KOPT-K1 (cell line): ENCODE results near the gene MIDN.
"Not testable (repeated sequence)": the region's sequence is repeated elsewhere in the genome, so short reads cannot be mapped to it uniquely, and the experiment has no call there.

Experiments
- H3K27ac ChIP-seq: fragments of 200-600 bp; sonication (generic); 2 replicates; pipeline ENCODE4 v1.5.1; 2016; ENCODE audit warnings: antibody characterized with exemption, mild to moderate bottlenecking, low read depth, low read length; ENCODE audit not compliant: poor library complexity, severe bottlenecking
- H3K36me3 ChIP-seq: fragments of 200-600 bp; sonication (generic); 2 replicates; pipeline ENCODE4 v1.5.1; 2017; ENCODE audit warnings: antibody characterized with exemption, mild to moderate bottlenecking, low read length, moderate library complexity; ENCODE audit not compliant: insufficient read depth
- H3K9me3 ChIP-seq: fragments of 200-600 bp; sonication (generic); 2 replicates; pipeline ENCODE4 v1.5.1; 2017; ENCODE audit warnings: antibody characterized with exemption, low read length, mild to moderate bottlenecking; ENCODE audit not compliant: insufficient read depth, poor library complexity, severe bottlenecking

The MIDN gene

DNA sequence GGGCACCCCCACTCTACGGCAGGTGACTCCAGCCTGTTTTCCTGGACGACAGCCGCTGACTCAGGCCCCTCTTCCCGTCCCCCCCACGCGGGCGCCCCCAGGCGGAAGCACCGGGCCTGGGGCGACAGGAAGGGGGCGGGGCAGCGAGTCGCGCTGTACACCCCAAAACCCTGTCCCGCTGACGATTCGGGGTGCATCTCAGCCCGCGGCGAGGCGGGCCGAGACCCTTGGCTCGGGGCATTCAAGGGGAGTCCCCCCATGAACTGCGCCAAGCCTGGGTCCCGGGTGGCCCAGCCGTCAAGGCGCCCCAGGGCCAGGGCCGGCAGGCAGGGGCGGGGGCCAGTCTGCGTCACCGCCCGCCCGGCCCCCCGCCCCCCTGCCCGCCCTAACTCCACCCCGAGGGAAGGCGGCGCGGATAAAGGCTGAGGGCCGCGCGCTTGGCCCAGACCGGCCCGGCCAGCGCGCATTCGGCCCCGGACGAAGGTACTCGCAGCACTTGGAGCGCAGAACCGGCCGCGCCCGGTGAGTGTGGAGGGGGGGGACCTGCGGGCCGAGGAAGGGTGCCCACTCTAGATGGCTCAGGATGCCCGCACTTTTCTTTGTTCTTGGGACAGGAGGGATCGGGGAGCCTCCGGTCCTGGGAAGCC, at the start of gene MIDN:
TSS of gene MIDN (plus strand) at position 445 of the 647 bp plus-strand sequence. CDS start 1,714 bp downstream, outside the sequence.
- H3K9me3 ChIP-seq, result no peaks in the 10 kb centered on the region
- peak within 1 kb of the TSS; percentile 76 for H3K27ac ChIP-seq
- 0 out of 2 replicates have a peak, but pooled peaks cover 10% of the 10 kb centered on the region for H3K36me3 ChIP-seq

DNA sequence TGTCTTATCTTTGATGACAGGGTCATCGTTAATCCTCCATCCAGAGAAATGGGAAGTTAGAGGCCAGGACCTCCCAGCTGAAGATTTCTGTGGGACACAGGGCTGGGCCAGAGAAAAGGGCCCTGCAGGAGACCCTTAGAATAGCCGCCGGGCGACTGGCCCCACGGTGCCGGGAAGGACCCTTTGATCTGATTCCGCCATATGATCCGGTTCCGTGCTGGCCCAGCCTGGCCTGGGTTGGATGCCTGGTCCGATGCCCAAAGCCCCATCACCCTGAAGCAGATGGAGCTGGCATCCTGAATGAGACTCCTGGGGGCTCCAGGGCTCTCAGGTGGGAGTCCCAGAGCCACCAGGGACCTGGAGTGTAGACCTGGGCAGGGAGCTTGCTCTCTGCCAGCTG, 48.9 kb upstream of the MIDN start:
- Histone ChIP-seq H3K9me3 (no peaks in the 10 kb centered on the region), H3K27ac (no peak overlapping the region), H3K36me3 (no peaks in the 10 kb centered on the region)

DNA sequence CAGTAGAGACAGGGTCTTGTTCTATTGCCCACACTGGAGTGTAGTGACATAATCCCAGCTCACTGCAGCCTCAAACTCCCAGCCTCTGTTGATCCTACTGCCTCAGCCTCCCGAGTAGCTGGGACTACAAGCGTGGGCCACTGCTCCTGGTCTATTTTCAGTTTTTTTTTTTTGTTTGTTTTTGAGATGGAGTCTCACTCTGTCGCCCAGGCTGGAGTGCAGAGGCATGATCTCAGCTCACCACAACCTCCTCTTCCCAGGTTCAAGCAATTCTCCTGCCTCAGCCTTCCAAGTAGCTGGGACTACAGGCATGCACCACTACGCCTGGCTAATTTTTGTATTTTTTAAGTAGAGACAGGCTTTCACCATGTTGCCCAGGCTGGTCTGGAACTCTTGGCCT, 47.8 kb upstream of the MIDN start:
- H3K9me3 ChIP-seq, H3K27ac ChIP-seq, H3K36me3 ChIP-seq: not testable (repeated sequence)

DNA sequence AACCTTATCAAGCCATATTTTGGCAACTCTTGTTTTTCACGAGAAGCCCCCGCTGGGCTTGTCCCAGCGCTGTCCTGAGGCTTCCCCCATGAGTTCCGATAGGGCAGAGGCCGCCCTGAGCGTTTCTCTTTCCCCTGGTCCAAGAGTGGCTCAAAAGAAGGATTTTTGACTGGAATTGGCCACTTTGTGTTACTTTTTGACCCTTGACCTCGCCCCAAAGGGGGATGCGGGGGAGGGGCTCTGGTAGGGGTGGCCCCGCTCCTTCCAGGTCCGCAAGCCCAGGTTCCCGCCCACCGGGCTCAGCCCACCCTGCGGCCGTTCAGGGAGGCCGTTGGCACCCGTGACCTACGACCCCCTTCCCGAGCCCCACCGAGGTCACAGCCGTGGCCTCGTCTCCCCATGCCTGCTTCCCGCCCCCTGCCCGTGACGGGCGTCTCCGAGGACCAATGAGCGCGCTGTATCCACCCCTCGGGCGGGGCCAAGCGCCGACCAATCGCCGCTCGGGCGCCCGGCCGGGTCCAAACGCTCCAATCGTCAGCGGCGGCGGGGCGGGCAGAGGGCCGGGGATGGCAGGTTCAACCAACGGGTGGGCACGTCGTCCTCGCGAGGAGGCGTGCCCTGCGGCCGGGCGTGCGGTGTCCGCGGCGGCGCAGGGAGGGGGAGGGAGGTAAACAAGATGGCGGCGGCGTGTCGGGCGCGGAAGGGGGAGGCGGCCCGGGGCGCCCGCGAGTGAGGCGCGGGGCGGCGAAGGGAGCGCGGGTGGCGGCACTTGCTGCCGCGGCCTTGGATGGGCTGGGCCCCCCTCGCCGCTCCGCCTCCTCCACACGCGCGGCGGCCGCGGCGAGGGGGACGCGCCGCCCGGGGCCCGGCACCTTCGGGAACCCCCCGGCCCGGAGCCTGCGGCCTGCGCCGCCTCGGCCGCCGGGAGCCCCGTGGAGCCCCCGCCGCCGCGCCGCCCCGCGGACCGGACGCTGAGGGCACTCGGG, 43.0 kb upstream of the MIDN start, which contains the start of gene STK11:
TSS of gene STK11 (plus strand) at position 665 of the 986 bp plus-strand sequence. CDS start 1,136 bp downstream, outside the sequence.
- H3K27ac ChIP-seq, result peak within 1 kb of the TSS; percentile 69
- H3K9me3 ChIP-seq, result no peaks in the 10 kb centered on the region
- peaks cover 28% of the 10 kb centered on the region for H3K36me3 ChIP-seq

DNA sequence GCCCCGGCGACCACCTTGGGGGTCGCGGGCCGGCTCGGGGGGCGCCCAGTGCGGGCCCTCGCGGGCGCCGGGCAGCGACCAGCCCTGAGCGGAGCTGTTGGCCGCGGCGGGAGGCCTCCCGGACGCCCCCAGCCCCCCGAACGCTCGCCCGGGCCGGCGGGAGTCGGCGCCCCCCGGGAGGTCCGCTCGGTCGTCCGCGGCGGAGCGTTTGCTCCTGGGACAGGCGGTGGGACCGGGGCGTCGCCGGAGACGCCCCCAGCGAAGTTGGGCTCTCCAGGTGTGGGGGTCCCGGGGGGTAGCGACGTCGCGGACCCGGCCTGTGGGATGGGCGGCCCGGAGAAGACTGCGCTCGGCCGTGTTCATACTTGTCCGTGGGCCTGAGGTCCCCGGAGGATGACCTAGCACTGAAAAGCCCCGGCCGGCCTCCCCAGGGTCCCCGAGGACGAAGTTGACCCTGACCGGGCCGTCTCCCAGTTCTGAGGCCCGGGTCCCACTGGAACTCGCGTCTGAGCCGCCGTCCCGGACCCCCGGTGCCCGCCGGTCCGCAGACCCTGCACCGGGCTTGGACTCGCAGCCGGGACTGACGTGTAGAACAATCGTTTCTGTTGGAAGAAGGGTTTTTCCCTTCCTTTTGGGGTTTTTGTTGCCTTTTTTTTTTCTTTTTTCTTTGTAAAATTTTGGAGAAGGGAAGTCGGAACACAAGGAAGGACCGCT, 42.1 kb upstream of the MIDN start:
- peak overlapping the region; percentile 69 for H3K27ac ChIP-seq
- H3K36me3 ChIP-seq, result peaks cover 35% of the 10 kb centered on the region
- no peaks in the 10 kb centered on the region for H3K9me3 ChIP-seq

DNA sequence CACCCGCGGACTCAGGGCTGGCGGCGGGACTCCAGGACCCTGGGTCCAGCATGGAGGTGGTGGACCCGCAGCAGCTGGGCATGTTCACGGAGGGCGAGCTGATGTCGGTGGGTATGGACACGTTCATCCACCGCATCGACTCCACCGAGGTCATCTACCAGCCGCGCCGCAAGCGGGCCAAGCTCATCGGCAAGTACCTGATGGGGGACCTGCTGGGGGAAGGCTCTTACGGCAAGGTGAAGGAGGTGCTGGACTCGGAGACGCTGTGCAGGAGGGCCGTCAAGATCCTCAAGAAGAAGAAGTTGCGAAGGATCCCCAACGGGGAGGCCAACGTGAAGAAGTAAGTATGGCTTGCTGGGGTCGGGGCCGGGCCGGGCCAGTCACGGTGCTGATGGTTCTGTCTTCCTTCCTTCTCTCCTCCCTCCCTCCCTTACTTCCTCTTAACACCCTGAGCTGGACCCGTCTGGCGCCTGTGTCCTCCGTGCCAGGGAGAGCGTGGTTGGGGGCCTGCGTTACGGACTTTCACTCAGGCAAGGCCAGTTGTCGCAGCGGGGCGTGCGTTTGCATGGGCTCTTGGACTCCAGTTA, 41.4 kb upstream of the MIDN start:
- Histone ChIP-seq H3K36me3 (peaks cover 40% of the 10 kb centered on the region), H3K27ac (peak overlapping the region; percentile 69), H3K9me3 (no peaks in the 10 kb centered on the region)

DNA sequence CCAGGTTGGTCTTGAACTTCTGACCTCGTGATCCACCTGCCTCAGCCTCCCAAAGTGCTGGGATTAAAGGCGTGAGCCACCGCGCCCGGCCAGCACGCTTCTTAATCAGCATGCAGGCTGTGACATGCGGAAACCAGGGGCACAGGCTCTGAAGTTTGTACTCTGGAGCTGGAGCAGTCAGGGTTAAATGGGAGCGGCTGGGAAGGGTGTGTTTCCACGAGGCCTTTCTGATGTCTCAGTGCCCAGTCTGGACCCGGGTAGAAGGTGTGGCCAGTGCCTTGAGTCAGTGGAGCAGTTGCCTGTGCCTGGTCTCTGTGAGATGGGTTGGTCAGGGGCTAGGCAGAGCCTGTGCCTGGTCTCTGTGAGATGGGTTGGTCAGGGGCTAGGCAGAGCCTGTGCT, 39.6 kb upstream of the MIDN start:
- not testable (repeated sequence) for H3K9me3 ChIP-seq, H3K27ac ChIP-seq
- H3K36me3 ChIP-seq, result peaks cover 55% of the 10 kb centered on the region

DNA sequence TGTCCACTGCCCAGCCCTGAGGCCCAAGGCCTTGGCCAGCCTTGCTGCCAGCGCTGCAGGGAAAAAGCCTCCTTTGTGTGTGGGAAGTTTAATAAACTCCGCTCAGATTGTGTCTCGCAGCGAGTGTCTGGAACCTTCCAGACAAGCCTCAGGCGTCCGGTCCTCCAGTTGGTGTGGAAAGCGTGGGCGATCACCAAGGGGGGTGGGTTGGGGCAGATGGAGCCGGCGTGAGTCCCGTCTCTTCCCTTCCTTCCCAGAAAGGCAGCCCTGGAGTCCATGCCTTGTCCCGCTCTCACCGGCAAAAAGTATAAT, 38.2 kb upstream of the MIDN start:
- H3K36me3 ChIP-seq, result peaks cover 61% of the 10 kb centered on the region
- no peak overlapping the region for H3K27ac ChIP-seq
- no peaks in the 10 kb centered on the region for H3K9me3 ChIP-seq

DNA sequence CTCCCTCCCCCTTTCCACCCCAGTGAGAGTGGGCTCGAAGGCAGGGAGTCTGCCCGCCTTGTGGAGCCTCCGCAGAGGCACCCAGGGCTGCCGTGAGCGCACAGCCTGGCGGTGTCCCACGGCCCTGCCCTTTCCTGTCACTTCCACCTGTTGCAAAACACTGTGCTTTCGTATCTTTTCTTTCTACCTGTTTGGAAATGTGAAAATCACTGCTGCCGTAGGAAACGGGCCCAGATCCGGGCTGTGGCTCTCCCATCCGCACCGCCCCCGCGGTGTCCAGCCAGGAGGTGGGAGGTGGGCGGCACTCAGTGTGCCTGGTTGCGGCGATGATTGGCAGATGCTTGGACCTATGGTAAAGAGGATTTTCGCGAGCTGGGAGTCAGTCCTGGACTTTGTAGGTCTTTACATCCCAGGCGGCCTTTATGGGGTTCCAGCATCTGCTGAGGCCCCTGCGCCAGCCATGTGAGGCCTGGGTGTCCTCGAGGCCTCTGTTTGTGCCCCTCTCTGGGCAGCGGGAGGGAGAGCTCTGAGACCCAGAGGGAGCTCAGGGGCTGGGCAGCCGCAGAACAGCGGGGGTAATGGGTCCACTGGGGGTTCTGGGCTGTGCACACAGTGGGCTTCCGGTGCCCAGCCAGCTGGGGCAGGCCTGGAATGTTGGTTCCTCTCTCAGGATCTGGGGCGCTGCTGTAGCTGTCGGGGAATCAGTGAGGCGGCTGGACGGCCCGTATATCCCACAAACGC, 36.7 kb upstream of the MIDN start:
- H3K36me3 ChIP-seq, result peaks cover 68% of the 10 kb centered on the region
- H3K27ac ChIP-seq, result no peak overlapping the region
- no peaks in the 10 kb centered on the region for H3K9me3 ChIP-seq

DNA sequence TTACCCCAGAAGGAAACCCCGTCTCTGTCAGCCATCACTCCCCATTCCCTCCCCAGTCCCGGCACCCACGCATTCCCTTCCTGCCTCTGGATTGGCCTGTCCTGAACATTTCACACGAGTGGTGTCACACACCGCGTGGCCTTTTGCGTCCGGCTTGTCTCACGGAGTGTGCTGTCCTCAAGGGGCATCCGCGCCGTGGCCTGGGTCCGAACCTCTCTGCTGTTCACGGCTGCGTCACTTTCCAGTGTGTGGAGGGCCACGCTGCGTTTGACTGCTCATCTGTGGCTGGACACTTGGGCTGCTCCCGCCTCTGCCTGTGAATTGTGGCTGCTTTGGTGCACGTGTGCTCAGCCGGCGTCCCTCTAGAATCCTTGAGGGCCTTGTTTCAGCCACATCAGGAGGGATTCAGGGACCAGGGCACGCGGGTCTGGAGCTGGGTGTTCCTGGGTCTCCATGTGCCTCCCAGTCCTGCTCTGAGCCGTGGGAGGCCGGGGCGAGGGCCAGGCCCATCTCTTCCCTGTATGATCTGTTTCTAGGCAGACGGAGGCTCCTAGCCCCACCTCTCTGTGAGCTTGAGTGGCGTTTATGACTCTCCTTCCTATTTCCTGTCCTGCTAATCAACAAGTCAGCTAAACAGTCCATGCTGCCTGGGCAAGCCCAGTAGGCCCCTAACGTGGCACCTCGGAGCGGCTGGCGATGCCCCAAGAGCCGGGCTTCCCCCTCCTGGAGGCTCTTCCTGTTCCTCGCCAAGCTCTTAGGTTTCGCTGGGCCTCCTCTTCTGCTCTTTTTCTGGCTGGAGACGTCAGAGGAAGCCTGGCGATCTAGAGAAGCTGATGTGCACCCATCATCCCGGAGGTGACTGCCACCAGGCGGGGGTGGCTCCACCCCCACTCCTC, 34.7 kb upstream of the MIDN start:
- Histone ChIP-seq H3K27ac (no peak overlapping the region), H3K9me3 (no peaks in the 10 kb centered on the region), H3K36me3 (peaks cover 59% of the 10 kb centered on the region)

DNA sequence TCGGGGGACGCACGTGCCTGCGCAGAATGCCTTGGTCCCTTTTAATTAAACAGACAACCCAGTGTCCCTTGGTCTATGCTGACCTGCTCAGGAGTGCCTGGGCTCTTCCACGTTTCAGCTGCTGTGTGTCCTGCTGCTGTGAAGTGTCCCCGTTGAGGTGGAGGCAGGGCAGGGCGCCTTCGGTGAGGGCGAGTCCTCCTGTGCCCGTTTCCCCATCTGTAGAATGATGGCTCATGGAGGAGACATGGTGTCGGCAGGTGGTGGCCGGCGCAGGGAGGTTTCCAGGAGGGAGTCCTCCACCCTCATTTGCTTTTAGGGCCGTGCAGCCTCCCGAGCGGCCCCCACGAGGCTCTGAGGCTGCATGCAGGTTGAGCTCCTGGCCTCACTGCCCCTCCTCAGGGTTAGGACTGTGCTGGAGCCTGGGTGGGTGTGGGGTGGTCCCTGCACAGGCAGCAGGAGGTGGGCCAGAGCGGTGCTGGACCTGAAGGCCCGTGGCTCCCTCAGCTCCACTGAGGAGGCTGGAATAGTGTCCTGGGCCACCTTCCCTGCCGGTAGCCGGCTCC, 34.0 kb upstream of the MIDN start:
- Histone ChIP-seq H3K36me3 (peaks cover 54% of the 10 kb centered on the region), H3K9me3 (no peaks in the 10 kb centered on the region), H3K27ac (no peak overlapping the region)

DNA sequence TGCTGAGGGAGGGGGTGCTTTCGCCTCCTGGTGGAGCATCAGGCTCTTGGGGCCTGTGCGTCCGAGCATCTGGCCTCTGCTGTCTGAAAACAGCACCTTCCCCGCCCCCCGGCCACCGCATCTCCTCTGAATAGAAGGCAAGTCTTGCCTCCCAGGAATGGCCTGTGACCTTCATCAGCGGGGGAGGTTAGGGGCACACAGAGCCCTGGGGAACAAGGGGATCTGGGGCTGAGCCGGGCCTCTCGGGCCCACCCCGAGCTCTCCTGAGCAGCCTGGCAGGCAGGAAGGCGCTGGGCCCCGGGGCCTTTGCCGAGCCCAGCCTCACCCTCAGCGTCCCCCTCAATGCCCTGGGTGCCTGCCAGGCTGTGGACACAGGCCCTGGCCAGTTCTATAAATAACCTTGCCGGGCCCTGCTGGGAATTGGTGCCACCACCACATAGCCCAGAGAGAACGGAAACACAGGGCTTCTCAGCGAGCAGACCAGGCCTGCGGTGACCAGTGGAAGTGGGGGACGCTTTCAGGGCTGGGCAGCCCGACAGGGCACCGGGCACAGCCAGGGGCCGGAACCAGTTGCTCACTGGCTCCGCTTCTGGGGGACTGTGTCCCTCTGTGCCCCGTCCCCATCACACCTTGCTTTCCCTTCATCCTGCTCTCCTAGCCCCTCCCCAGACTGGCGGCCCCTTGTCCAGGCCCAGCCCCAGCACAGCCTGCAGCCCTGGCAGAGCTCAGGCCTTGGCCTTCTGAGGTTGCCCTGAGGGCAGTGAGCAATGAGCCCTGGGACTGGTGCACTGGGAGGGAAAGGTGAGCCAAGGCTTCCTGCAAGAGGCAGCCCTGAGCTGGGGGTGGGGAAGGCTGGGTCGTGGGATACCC, 33.3 kb upstream of the MIDN start:
- Histone ChIP-seq H3K9me3 (no peaks in the 10 kb centered on the region), H3K27ac (no peak overlapping the region), H3K36me3 (peaks cover 52% of the 10 kb centered on the region)
